HG03342 (cell line): ENCODE results near the gene KANSL3.
A peak's percentile ranks its signal among the peaks of the same experiment; 100 is the strongest.
"Not testable (repeated sequence)": the region's sequence is repeated elsewhere in the genome, so short reads cannot be mapped to it uniquely, and the experiment has no call there.

ENCODE experiments used
- ATAC-seq: cut with Tn5 transposase; IDR thresholded peaks from one replicate; pipeline ENCODE4 v1.9.1; 2021; ENCODE audit warnings: mild to moderate bottlenecking, moderate library complexity; ENCODE audit not compliant: unreplicated experiment

KANSL3 gene

DNA sequence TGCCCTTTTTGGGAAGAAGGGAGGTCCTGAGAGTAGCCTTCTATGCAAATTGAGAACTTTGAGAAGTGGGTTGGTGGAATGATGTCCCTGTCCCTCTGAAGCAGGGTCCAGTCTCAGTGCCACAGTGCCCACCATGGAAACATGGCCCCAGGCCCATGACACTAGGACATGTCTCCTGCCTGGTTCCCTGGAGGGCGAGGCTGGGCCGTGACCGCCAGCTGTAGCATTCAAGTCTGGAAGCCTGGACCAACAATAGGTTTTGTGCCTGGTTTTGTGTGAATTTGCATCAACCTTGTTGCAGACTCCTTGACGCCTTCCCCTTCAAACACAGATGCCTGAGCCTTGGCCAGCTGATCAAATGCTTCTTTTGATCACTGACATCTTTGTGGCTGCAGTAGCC, 74.1 kb downstream of the KANSL3 start:
- no peak for ATAC-seq

DNA sequence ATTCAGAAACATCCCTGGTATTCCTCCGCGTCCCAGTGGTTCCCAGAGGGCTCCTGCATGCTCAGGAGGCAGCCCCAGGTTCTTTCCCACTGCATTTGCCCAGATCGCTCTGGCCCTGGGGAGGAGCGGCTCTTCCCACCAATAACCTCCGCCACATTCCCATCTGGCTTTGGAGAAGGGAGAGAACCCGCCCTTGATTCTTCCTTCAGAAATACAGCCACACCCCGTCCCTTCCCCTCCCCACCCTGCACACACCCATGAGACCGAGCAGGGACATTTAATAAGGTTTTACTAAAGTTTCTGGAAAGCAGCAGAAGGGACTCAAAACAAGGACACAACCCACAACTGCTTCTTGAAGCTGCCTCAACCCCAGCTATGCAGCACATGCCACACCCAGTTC, 79.6 kb downstream of the KANSL3 start:
- ATAC-seq = no peak

DNA sequence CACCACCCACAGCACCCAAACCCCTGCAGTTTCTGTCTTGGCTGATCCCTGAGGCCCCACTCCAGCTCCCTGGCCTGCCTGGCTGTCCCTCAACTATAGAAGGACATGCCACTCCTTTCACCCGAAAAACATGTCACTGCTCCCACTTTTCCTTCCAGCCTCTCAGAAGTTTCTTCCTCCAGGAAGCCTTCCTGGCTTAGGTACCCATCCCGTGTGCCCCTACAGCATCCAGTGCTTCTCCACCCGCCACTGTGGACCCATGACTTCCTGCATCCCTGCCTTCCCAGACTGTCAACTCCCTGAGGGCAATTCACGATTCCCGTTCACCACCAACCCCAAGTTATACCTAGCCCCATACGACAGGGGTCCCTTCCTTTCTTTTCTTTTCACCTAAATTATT, 80.1 kb downstream of the KANSL3 start:
- no peak for ATAC-seq

DNA sequence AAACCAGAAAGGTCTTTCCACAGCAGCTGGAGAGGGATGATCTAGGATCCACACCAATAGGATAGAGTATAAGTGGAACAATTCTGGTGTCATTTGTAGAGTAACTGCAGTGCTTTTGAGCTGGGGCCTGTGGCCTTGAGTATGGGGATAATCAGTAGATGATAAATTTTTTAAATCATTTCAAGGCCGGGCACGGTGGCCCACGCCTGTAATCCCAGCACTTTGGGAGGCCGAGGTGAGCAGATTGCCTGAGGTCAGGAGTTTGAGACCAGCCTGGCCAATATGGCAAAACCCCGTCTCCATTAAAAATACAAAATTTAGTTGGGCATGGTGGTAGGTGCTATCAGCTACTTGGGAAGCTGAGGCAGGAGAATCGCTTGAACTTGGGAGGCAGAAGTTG, 80.7 kb downstream of the KANSL3 start:
- not testable (repeated sequence) for ATAC-seq

DNA sequence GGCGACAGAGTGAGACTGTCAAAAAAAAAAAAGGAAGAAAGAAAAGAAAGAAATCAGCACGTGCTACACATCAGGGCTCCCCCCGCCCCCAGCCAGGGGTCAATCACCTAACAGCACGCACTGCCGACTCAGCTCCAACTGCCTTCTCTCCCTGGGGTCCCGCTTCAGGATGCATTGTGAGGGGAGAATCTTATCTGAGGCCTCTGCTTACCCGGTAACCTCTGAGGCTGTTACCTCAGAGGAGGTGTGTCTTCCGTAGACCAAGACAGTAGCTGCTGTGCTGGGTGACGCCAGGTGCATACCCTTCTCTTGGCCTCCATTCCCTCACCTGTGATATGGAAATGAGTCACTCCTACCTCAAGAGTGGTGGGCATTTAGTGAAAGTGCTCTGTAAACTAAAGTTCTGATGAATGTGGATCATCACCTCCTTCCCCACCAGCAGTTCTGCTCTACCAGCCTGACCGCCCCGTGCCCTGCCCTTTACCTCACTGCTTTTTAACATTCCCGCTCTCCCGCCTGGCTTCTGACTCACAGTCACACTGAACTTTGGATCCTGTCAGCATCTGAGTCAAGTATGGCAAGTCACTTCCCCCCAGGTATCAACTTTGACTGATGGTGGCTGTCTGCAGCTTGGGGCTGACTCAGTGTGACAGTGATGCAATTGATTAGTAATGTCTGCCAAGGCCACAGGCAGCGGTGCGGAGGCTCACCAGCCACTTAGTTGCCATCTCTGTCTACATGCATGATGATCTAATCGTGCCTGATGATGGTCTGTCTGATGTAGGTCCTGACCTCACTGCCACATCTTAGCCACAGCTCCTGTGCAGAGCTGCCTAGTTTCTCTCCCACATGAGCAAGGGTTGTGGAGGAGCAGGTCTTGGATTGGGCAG, 81.4 kb downstream of the KANSL3 start:
- no peak for ATAC-seq

DNA sequence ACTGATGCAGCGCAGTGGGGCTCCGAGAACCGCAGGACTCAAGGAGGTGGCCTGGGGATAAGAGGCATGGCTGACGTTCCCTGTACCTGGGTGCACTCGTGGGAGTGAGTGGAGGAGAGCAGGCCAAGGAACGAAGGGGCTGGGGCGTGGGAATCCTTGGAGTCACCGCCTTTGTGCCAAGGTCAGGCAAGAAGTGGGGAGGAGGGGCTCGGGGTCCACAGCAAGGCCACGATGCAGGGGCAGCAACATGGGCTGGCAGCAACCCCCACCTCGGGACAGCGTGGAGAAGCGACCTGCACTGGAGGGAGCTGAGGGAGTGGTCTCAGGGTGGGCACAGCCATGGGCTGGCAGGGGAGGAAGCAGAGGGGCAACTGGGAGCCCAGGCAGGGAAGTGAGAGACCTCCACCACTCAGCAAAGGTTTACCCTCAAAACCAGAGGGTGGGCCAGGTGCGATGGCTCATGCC, 82.9 kb downstream of the KANSL3 start:
- ATAC-seq = no peak

DNA sequence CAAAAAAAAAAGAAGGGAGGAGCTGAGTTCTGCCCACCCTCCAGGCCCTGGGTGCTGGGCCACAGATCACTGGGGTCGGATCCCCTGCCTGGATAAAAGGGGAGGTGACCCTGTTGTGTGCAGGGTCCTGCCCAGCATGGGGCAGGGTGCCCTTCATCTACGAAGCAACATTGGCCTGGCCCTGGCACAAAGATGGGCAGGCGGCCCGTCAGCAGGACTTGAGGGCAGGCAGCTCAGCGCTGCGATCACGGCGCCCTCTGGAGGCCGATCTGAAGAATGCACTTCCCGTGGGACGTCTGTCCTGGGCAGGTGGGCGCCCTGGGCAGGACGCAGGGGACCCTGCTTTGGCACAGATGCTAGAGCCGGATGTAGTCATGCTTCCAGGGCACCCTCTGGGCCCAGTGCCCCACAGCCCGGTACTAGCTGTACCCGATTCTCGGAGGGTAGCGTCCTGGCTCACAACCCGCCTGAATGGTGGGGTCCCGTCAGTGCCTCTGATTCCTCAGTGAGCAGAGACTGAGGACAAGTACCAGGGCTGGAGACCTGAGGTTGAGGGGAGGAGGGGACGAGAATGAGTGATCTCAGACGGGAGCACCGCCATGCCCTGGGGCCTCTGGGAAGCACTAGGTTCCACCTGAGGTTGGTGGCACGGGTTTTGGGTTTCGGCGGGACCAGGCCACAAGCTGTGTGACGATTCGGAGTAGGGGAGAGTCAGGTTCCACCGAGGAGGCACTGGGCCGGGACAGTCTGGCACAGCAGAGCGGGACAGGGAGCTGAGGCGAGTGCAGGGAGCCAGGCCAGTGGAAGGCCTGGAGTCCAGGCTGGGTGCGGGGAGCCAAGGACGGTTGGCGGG, 83.6 kb downstream of the KANSL3 start:
- ATAC-seq = peak; percentile 50

DNA sequence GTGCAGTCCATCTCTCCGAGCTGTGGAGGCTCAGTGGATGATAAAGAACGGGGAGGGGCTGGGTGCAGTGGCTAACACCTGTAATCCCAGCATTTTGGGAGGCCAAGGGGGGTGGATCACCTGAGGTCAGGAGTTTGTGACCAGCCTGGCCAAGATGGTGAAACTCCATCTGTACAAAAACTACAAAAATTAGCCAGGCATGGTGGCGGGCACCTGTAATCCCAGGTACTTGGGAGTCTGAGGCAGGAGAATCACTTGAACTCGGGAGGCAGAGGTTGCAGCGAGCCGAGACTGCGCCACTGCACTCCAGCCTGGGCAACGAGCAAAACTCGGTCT, 84.2 kb downstream of the KANSL3 start:
- ATAC-seq = not testable (repeated sequence)

DNA sequence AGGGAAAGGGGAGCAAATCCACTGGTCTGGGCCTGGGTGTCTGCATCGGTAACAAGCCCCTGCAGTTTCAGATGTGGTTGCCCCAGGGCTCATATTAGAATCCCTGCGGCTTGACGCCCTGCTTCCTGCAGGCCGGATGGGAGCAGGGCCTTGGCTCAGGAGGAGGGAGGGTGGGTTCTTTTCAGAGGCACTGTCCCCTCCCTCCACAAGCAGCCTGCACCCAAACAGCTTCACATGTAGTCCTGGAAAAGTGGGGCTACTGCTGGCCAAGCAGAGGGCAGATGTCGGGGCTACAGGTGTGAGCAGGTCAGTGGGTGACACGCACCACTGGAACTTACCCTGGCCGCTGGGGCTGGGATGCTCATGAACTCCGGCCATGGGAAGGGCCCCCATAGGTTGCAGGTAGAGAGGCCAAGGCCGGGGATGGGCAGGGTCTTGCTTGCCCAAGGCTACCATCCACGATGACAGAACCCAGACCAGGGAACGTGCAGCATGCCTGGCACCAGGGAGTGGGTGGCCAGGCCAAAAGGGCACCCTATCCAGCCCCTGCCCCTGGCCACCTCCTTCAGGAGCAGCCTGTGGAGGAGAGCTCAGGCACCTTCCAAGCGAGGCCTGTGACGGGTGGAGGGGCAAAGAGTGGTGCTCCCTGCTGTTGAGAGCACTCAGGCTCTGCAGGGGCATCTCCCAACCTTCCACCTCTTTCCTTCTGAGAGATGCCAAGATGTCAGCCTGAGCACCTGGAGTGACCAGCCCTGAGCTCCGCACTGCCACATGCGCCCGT, 84.7 kb downstream of the KANSL3 start:
- ATAC-seq = no peak

DNA sequence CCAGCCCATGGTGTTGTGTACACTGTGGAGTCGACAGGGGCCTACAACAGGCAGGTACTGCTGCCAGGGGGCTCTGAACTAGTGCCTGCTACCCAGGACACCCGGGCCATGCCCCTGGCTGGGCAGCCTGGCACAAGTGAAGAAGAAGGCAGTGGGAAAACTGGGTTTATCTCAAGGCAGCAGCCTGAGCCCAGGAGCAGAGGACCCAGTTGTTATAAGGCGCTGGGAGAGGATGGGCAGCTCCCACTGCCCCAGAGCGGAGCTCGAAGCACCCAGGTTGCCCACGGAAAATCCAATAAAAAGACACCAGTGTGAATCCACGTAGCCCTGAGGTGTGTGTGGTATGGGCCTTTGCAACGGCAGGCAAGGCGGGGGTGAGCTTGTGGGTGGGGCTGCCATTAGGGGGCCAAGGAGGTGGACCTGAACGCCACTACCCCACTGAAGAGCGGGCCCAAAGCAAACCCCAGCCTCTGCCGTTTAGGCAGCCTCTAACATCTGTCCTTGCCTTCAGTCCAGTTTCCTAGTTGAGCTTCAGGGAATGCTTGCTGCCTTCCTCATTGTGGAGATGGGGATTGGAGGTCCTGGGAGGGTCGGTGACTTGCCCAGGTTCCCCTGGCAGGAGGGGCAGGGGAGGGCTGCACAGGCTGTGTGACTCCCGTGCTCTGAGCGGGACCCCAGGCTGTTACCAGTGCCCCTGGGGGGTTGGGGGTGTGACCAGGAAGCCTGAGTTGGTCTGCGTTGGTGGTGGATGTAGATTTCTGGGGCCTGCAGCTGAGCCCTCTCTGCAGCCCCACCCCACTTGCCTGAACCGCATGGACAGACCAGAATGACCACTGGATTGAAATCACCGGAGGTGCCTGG, 85.6 kb downstream of the KANSL3 start:
- no peak for ATAC-seq

DNA sequence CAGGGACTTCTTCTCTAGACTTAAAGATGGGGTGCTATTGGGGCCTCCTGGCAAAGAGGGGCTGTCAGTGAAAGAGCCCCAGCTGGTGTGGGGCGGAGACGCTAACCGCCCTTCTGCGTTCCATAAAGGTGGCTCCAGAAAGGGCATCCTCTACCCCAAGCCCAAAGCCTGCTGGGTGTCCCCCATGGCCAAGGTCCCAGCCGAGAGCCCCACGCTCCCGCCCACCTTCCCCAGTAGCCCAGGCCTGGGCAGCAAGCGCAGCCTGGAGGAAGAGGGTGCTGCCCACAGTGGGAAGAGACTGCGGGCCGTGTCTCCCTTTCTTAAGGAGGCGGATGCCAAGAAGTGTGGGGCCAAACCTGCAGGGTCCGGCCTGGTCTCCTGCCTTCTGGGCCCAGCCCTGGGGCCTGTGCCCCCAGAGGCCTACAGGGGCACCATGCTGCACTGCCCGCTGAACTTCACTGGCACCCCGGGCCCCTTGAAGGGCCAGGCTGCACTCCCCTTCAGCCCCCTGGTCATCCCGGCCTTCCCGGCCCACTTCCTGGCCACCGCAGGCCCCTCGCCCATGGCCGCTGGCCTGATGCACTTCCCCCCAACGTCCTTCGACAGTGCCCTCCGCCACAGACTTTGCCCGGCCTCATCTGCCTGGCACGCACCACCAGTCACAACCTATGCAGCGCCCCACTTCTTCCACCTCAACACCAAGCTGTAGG, 86.4 kb downstream of the KANSL3 start:
- ATAC-seq = no peak

DNA sequence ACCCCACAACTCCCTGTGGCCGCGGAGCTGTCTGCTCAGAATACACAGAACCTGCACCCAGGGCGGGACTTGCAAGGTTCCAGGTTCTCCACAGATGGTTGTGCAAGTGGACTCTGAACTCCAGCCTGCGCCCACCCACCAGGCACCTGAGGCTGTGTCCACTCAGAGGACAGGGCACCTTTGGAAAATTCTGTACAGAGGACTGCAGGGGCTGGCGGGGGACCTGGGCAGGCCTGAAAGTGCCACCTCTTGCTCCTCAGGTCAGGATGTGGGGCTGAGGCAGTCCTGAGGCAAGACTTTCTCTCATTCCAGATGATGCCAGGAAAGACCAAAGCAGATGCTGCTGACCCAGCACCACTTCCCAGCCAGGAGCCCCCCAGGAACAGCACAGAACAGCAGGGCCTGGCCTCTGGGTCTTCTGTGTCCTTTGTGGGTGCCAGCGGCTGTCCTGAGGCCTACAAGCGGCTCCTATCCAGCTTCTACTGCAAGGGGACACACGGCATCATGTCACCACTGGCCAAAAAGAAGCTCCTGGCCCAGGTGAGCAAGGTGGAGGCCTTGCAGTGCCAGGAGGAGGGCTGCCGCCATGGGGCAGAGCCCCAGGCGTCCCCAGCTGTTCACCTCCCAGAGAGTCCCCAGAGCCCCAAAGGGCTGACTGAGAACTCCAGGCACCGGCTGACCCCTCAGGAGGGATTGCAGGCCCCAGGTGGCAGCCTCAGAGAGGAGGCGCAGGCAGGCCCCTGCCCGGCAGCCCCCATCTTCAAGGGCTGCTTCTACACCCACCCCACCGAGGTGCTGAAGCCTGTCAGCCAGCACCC, 87.1 kb downstream of the KANSL3 start:
- no peak for ATAC-seq

DNA sequence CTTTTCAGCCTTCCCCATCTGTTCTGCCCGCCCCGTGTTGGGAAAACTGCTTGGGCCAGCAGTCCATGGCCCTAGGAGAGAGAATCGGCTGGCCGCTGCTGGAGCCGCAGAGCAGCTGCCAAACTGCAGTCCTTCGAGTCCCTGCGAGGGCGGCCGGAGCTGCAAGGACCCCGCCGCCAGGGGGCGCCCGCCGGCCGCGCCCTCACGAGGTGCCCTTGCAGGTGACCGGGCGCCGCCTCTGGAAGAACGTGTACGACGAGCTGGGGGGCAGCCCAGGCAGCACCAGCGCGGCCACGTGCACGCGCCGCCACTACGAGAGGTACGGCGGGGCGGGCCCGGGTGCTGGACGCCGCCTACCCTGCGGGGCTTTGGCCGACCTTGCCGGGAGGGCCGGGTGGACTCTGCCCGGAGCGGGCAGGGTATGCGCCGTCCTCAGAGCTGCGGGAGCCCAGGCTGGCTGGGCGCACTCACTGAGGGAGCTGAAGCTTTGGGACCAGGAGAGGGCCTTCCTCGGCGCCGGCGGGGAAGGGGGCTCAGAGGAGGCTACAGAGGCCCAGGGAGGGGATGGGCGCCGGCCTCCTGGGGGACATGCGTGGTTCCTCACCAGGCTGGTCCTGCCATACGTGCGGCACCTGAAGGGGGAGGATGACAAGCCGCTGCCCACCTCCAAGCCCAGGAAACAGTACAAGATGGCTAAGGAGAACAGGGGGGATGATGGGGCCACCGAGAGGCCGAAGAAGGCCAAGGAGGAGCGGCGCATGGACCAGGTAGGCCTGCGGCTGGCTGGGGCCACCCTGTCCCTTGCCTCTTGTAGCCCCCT, 87.9 kb downstream of the KANSL3 start:
- no peak for ATAC-seq

DNA sequence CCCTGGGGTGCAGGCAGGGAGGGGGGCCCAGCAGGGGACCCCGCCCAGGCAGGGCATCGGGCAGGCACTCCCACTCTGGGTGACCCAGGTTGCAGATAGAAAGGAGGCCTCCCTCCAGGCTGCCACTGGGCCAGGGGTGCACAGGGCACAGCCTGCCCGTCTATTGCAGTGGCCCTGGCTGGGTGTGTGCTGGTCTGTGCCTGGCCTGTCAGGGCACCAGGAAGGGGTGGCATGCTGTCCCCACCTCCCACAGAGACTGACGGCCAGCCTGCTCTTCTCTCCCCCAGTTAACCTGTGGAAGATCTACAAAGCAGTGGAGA, 88.7 kb downstream of the KANSL3 start:
- no peak for ATAC-seq

DNA sequence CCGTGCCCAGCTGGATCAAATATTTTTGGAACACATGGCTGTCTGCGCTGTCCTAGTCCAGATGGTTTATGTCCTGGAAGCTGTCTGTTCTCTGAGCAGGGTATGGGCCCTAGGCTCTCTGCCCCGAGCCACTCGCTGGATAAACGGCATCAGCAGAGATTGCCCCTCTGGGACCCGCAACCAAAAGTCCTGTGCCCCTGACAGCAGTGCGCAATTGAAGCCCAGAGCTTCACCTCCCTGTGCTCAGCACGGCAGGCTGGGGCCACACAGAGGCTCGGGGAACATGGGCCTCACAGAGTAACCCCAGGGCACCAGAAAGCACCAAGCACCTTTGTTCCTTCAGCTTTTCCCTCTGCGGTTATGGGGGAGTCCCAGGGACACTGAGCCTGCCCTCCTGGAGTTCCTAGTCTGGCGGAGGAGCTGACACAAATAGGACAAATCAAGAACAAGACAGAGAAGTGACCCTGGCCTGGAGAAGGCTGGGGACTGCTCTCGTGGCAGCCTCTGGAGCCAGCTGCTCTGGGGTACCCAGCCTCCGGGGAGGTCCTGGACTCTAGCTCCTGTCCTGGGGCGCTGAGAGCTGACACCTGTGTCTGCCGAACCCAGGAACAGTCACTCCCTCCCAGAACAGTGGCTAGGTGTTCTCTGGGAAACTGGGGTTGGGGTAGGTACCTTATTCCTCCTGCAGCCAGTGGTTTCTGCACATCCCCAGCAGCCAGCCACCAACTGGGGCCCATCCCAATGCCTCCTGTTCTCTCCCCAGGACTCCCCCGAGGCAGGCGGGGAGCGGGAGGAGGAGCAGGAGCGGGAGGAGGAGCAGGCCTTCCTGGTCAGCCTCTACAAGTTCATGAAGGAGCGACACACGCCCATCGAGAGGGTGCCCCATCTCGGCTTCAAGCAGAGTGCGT, 89.3 kb downstream of the KANSL3 start:
- ATAC-seq = no peak

DNA sequence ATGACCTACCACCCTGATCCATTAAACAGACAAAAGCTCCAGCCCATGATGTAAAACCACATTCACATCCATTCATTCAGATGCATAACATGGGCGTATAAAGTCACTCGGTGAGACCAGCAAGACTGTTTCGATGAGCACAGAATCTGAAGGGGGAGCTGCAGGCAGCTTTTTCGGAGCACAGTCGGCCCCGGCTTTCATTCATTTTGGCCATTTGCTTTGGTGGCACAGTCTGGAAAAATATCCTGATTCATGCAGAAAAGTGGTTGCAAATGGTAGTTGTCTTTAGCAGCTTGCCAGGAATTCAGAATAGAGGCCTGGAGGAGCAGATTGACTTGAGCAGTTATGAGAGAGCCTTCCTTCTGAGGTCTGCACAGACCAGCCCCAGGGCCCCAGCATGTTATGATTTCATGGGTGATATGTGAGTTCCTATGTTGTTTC, 90.4 kb downstream of the KANSL3 start:
- no peak for ATAC-seq

DNA sequence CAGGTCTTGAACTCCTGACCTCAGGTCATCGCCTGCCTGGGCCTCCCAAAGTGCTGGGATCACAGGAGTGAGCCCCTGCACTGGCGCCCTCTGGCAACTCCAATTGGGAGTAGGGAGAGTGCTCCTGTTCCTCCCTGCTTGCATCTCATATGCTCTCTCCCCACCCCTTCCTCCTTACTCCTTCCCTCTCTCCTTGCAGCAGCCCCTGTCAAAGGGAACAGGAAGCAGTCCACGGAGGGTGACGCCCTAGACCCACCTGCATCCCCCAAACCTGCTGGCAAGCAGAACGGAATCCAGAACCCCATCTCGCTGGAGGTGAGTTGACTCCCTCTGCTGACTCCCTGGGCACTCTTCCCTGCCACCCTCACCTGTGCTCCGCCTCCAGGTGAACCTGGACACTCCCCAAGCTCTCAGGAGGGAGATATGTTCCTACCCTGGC, 90.9 kb downstream of the KANSL3 start:
- ATAC-seq = no peak
